Suppressor macrophage (primary cell): Measurements from ENCODE around the gene GRK5.
"Not testable (repeated sequence)": the region's sequence is repeated elsewhere in the genome, so short reads cannot be mapped to it uniquely, and the experiment has no call there.

Source experiments
- DNase-seq, 4 experiments: peaks; one replicate each; pipeline ENCODE4 v3.0.0-alpha.2; 2020 to 2022

The GRK5 gene

GRCh38 chr10:119251315-119251708, 43.9 kb downstream of the GRK5 start:
- peak in 2 of 4 experiments; percentile 15 to 26 for DNase-seq

DNA sequence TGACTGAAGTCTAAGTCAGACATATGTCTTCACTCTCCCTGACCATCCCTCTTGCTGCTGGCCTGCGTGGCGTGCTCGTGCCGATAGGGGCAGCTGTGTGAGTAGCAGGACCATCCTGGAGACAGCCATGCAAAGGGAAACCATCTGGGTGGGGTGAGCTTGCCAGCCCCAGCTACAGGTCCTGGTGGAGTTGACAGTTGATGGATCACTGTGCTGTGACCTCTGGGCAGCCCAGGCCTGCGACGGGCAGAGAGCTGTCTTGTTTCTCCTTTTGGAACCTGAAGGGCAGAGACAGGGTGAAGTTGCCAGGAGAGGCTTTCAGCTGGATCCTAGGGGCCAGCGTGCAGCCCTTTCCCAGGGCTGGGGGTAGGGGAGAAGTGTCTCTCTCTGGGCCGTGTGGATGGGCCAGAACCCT, 44.7 kb downstream of the GRK5 start:
- no peak for DNase-seq

DNA sequence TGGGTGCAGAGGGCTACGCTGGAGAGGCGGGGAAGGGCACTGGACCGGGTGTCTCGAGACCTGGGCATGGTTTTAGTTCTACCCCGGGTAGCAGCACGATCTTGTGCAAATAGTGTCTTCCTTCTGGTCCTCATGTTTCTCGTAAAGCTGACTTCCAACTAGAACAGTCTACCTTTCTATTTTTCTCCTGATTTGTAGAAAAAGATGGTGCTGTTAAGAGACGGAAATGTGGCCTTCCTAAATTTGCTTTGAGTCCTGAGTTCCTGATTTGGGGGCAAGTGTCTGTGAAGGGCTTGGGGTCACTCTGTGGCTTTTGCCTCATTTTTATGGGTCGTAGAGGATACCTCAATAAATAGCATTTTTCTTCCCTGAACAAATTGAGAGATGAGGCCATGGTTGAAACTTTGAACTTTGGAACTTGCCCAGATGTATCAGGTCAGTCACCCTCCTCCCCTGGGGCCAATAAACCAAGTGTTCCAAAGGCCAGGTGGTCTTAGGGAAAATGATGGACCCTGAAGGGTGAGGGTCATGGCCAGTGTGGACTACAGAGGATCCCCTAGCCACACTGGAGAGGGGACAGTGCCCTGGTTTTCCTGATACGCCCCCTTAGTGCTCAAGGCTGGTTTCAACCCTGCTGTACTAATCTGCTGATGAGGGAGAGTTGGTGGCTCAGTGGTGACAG, 45.2 kb downstream of the GRK5 start:
- no peak for DNase-seq

- no peak for DNase-seq
Measured at GRCh38 chr10:119253433-119254174, 46.2 kb downstream of the GRK5 start.

GRCh38 chr10:119254335-119254734, 47.0 kb downstream of the GRK5 start:
- no peak for DNase-seq

DNA sequence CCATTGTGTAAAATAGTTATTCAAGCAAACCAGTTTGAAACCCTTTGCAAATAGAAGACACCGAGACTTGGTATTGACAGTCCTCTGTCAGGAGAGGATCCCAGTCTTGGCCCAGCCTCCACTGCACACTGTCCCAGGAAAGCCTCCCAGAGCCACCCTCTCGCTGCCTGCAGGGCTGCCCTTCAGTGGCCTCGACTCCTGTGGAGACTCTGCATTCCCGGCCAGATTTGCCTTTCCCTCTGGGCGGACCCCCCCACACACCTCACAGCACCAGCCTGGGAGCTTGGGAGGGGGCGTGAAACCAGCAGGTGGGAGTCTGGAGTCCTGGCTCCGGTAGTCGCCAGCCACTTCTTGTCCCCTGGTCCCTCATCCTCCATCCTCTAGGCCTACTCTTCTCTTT, 48.7 kb downstream of the GRK5 start:
- no peak for DNase-seq

DNA sequence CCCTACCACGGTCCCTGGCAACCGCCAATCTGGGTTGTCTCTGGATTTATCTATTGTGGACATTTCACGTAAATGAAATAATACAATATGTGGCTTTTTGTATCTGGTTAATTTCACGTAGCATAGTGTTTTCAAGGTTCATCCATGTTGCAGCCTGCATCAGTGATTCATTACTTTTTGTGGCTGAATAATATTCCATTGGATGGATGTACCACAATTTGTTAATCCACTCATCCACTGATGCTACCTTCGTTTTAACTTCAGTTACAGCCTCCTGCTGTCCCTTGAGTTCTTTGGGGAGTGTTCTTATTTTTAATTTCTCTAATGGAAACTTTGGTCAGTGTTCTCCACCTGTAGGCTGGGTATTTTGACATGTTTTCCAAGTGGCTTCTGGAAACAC, 49.5 kb downstream of the GRK5 start:
- DNase-seq, result no peak

DNA sequence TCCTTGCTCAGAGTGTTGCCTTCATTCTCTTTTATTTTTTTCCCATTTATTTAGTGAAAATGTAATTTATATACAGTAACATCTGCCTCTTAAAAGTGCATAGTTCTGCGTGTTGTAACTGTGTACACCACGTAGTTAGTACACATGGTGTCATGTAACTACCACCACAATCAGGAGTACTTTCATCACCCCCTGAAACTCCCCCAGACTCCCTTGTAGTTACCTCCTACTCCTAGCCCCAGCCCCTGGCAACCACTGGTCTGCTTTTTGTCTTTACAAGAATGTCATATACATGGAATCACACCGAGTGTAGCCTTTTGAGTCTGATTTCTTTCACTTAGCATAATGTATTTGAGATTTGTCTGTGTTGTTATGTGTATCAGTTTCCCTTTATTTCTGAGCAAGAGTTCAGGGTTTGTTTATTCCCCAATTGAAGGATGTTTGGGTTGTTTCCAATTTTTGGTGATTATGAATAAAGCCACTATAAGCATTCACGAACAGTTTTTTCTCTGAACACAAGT, 50.6 kb downstream of the GRK5 start:
- DNase-seq, result no peak

- DNase-seq, result no peak
Measured at GRCh38 chr10:119259345-119259744, 52.0 kb downstream of the GRK5 start.

GRCh38 chr10:119261016-119261415, 53.6 kb downstream of the GRK5 start:
- not testable (repeated sequence) for DNase-seq

- no peak for DNase-seq
Measured at GRCh38 chr10:119263951-119264617, 56.7 kb downstream of the GRK5 start.

GRCh38 chr10:119265691-119266090, 58.3 kb downstream of the GRK5 start:
- DNase-seq, result no peak

DNA sequence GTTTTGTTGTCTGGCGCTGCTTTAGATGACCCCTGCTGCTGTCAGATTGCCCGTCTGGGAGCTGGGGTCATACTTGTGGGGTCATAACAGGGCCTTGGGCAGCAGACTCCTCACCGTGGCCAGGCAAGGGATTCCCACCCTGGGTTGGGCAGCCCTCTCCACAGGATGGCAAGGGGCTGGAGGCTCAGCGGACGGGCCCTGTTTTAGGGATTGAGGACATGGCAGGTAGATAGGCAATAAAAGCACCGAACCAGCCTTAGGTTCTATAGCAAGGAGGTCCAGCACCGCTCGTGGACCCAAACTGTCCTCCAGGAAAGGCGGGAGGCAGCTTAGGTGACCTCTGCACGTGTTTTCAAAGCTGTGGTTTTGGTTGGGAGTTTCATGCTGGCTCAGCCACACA, 60.0 kb downstream of the GRK5 start:
- DNase-seq, result no peak

DNA sequence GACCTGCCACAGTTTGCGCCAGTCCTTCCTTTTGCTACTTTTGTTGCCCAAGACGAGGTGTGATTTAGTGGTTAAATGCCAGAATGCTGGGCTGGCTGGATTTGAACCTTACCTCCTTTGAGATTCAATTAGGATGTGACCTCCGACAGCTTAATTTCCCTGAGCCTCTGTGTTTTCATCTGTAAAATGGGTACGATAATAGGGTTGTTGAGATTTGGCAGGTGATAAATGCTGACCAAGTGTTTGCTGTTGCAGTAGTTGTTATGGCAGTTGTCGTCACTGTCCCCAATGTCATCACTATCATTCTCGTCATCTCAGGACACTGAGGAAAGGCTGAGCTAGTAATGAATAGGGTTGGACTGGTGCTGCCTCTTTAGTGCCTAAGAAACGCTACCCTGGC, 61.1 kb downstream of the GRK5 start:
- no peak for DNase-seq

GRCh38 chr10:119268871-119269506, 61.6 kb downstream of the GRK5 start:
- no peak for DNase-seq

DNA sequence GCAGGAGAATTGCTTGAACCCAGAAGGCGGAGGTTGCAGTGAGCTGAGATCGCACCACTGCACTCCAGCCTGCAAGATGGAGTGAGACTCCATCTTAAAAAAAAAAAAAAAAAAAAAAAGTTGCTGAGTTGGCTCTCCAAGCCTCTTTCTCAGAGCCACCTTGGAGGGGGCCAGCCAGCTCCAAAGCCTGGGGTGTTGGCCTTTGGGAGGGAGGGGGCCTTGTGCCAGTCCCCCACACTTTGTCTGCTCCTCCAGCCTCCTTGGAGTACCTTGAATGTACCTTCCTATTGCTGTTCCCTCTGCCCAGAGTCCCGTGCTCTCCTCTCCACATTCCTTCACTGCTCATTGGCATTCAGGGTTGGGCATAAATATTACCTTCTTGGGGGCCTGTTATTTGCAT, 62.4 kb downstream of the GRK5 start:
- DNase-seq, result no peak

- peak; percentile 5 to 44 (median 24) for DNase-seq
Measured at GRCh38 chr10:119270762-119271366, 63.5 kb downstream of the GRK5 start.

GRCh38 chr10:119272338-119272734, 65.0 kb downstream of the GRK5 start:
- DNase-seq, result not testable (repeated sequence)

- DNase-seq, result no peak
Measured at GRCh38 chr10:119272736-119273135, 65.4 kb downstream of the GRK5 start.

DNA sequence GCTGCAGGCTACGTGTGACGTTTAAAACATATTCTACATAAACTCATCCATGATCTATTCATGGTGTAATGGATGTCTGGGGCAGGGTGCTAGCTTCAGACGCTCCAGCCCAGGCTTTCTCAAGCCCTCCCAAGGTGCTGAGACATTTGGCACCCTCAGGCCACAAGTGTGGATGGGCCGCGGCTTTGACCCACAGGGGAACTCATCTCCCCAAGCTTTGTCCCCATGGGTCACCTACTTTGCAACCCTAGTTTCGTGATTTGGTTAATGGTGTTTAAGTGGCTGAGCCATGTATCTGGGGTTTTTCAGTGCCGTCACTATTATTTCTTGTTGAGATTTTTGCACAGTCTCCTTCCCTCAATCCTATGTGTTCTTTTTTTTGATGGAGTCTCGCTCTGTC, 66.0 kb downstream of the GRK5 start:
- no peak for DNase-seq

DNA sequence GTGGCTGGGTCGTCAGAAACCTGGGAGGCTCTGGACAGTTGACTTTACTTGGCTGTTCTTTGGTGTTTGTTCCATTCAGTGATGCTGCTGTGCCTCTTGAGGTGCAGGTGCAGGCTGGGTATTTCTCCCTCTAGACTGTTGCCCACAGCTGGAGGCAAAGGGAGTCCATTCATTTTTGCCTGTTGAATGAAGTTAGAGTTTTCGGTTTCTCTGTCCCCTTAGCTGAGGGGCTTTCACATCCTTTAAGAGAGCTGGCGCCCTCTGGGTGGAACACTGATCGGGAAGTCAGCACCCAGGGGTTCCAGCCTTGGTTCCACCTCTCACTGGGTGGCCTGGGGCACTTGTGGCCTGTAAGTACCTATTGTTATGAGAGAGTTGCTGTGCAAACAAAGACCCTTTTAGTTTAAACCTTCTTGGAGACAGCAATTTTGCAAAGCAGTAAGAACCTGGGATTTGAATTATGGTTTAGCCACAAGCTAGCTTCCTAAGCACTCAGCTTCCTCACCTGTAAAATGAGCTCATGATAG, 67.2 kb downstream of the GRK5 start:
- DNase-seq, result no peak

DNA sequence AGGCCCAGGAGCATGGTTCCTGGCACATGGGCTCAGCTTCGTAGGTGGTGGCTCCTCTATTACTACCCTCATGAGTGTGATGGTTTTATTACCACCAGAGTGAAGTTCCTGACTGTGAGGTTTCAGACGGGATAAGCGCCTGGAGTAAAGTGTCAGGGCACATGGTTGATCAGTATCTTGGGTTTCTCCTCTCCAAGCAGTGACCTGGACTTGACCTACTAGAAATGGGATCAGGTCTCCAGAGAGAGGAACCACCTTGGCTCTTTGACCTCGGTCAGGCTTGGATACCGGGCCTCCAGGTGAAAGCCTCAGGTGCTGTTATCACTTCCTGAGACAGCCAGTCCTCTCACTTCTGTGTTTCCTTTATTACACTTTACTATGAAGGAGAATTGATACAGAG, 67.7 kb downstream of the GRK5 start:
- no peak for DNase-seq
